ENCODE results near the gene PARL.

Gene PARL

DNA sequence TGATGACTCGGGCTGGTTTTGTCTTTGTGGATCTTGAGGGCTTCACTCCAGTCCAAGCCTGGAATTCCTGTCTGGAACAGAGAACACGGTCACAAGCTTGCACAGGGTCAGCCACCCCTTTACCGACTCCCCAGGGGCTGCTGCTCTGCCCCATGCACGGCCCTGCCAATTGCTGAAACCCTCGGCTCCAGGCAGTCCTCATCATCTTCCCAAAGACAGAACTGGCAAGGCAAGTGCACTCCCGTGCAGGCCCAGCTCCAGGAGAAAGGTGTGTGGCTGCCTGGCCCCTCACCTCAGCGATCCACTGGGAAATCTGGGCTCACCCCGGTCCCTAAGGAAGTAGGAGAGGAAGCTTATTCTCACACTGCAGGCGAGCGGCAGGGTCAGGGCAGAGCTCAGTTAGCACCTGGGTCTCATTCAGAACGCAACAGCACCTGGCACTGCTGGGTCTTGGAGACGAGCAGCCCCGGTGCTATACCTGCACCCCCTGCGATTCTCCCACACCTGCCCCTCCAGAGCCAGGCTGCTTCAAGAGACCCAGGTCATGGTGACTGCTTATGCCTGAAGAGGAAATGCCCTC, 66.5 kb downstream of the PARL start:
- Mint-ChIP-seq H3K27me3 (no peaks in the 10 kb centered on the region), H3K27ac (ENCODE audit: low read depth) (peak overlapping the region; percentile 74), H3K36me3 (ENCODE audit: insufficient read depth) (peaks cover 5% of the 10 kb centered on the region), H3K4me1 (peaks cover 24% of the 10 kb centered on the region), H3K4me3 (no peak overlapping the region), H3K9me3 (no peaks in the 10 kb centered on the region)
- DNase-seq (ENCODE audit: low spot score in 2 of 2) (no peak), ATAC-seq (replicated peaks; ENCODE audit: extremely low read depth, poor library complexity, severe bottlenecking) (no peak)

DNA sequence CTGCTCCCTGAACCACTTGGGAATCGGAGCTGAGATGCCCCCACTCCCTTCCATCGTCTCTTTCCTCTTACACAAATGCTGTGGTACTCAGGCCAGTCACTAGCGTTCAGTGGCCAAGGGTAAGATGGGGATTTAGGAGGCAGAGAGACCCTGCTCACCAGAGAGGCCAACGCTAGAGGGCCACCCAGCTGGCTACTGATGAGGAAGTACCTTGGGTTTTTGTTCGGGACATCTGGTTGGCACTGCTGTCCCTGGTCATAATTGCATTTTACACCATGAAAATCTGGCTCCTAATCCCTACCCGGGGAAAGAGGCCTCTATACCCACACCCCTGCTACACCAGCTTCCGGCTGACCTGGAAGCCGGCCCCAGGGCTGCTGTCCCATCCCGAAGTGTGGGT, 67.0 kb downstream of the PARL start:
- H3K9me3 Mint-ChIP-seq = no peaks in the 10 kb centered on the region
- peaks cover 5% of the 10 kb centered on the region for H3K36me3 Mint-ChIP-seq (ENCODE audit: insufficient read depth)
- H3K27me3 Mint-ChIP-seq = no peaks in the 10 kb centered on the region
- ATAC-seq (replicated peaks; ENCODE audit: extremely low read depth, poor library complexity, severe bottlenecking) (no peak), DNase-seq (ENCODE audit: low spot score in 2 of 2) (no peak)
- H3K4me3 Mint-ChIP-seq = no peak overlapping the region
- H3K27ac Mint-ChIP-seq (ENCODE audit: low read depth) = peak overlapping the region; percentile 74
- H3K4me1 Mint-ChIP-seq = peaks cover 24% of the 10 kb centered on the region

DNA sequence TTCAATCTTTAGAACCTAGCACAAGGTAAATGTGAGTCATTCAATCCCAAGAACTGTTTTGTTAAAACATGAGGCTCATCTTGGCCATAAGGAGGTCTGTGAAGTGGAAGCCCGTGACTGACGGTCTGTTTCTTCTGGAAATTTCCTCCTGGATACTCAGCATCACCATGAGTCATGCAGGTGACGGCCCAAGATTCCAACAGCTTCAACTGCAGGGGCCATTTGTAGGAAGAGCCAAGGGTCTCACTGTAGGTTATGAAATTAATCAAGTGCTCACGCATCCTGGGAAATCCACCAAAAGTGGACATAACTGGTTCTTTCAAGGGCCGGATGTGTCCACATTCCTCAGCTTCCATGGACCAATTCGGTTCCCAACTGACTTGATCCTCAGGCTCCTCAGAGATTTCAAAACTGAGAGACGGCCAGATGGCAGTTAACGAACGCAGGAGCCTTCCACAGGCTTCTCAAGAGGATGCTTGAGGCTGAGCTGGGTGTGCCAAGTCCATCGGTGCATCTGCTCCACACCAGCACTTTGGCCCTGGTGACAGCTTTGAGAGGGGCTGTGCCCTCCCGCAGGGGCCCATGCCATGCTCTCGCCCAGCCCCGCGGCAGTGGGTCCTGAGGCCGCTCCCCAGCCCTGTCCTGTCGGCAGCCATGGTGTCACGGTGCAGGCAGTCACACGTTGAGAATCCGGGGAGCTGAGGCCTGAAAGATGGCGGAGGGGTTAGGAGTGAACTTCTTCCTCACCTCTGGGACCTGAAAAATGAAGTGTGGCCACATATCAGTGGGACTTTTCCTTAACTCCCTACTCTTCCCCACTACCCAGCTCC, 67.8 kb downstream of the PARL start:
- H3K27ac Mint-ChIP-seq (ENCODE audit: low read depth) = no peak overlapping the region
- DNase-seq (ENCODE audit: low spot score in 2 of 2) (no peak), ATAC-seq (replicated peaks; ENCODE audit: extremely low read depth, poor library complexity, severe bottlenecking) (no peak)
- H3K36me3 Mint-ChIP-seq (ENCODE audit: insufficient read depth) = peaks cover 5% of the 10 kb centered on the region
- no peaks in the 10 kb centered on the region for H3K9me3 Mint-ChIP-seq
- H3K4me1 Mint-ChIP-seq = peaks cover 19% of the 10 kb centered on the region
- no peaks in the 10 kb centered on the region for H3K27me3 Mint-ChIP-seq
- H3K4me3 Mint-ChIP-seq = no peak overlapping the region

DNA sequence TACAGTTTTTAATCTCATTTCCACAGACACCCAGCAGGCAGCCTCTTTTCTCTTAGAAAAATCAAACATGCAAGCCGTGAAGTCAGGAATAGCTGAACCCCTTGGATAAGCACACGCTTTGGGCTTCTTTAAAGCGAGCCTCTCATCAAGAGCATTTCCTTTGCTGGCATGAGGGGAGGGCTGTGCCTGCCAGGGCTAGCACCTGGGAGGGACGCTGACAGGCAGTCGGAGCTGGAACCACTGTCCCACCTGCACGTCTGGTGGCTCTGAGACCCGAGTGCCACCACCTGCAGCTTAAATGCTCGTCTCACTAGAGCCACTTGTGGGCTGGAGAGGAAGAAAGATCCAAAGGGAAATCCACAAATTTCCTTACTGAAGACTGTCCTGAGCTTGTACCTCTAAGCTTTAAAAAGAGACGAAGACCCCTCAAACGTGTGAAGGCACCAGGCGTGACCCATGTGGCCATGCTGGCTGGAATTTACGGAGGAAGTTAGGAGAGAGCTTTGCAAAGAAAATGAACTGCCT, 68.7 kb downstream of the PARL start:
- Mint-ChIP-seq H3K27ac (ENCODE audit: low read depth) (peak overlapping the region; percentile 69), H3K4me1 (peaks cover 19% of the 10 kb centered on the region), H3K27me3 (no peaks in the 10 kb centered on the region), H3K9me3 (no peaks in the 10 kb centered on the region), H3K36me3 (ENCODE audit: insufficient read depth) (peaks cover 5% of the 10 kb centered on the region), H3K4me3 (peak overlapping the region; percentile 37)
- DNase-seq (ENCODE audit: low spot score in 2 of 2) = no peak
- ATAC-seq (replicated peaks; ENCODE audit: extremely low read depth, poor library complexity, severe bottlenecking) = no peak

DNA sequence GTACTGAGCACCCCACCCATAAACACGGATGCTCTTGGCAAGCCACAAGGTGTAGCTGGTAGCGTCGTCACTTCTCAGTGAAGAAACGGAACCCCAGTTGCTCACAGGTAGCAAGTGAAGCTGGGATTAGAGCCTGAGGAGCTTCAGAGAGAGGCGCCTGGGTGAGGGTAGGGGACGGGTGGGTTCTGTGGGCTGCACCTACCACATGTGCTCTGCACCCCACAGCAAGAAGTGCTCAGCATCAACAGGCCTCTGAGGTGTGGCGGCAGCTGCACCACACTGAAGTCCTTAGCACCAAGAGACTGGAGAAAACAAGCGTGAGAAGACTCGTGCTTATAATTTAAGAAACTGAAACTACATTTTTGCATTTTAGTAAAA, 69.1 kb downstream of the PARL start:
- no peak for DNase-seq (ENCODE audit: low spot score in 2 of 2)
- Mint-ChIP-seq H3K27ac (ENCODE audit: low read depth) (peak overlapping the region; percentile 69), H3K4me1 (peaks cover 19% of the 10 kb centered on the region), H3K27me3 (no peaks in the 10 kb centered on the region), H3K36me3 (ENCODE audit: insufficient read depth) (peaks cover 5% of the 10 kb centered on the region), H3K4me3 (peak overlapping the region; percentile 37), H3K9me3 (no peaks in the 10 kb centered on the region)
- ATAC-seq (replicated peaks; ENCODE audit: extremely low read depth, poor library complexity, severe bottlenecking) = peak; percentile 69

DNA sequence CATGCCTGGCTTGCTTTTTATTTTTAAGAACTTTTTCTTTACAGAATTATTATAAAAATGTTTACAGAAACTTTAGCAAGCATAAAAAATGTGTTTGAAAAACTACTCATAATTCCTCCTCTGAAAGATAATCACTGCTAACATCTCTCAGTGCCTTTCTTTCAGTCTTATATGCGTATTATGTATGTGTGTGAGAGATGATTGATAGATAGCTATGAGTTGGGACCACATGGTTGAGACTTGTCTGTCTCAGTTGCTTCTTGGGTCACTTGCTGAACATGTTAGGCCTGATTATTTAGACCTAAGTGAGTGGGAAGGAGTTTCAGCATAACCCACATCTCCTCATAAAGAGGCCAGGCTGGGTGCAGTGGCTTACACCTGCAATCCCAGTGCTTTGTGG, 70.4 kb downstream of the PARL start:
- H3K4me1 Mint-ChIP-seq = peaks cover 19% of the 10 kb centered on the region
- ATAC-seq (replicated peaks; ENCODE audit: extremely low read depth, poor library complexity, severe bottlenecking) = no peak
- no peaks in the 10 kb centered on the region for H3K9me3 Mint-ChIP-seq
- H3K4me3 Mint-ChIP-seq = no peak overlapping the region
- no peaks in the 10 kb centered on the region for H3K27me3 Mint-ChIP-seq
- DNase-seq (ENCODE audit: low spot score in 2 of 2) = no peak
- peak overlapping the region; percentile 11 for H3K27ac Mint-ChIP-seq (ENCODE audit: low read depth)
- H3K36me3 Mint-ChIP-seq (ENCODE audit: insufficient read depth) = peaks cover 10% of the 10 kb centered on the region

DNA sequence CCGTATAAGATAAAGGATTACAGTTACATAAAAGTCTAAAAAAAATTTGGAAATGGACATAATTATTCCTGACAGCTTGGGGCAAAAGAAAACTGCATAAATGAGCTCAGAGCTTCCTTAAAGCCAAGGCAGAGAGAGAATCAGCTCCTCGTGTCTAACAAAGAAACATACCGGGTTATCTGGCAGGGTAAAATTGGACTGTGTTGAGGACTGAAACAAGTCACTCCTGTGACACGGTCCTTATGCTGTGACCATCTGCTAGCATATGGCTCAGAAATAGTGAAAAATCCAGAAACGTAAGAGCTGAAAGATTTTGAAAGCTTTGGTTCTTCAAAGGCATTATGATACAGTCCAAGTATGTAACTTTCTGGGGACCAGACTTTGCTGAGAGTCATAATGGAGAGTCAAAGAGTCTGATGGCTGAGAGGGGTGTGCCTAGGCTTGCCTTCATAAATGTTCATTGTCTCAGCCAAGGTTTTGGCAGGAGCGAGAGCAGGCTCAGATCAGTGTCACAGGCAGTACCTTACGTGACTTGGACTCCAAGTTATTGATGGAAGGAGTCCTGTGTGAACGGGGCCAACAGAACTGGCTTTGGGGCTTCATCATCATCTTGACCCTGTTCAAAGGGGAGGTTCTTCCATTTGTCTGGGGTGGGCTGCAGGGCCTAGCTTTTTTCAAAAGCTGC, 71.8 kb downstream of the PARL start:
- DNase-seq (ENCODE audit: low spot score in 2 of 2) (no peak), ATAC-seq (replicated peaks; ENCODE audit: extremely low read depth, poor library complexity, severe bottlenecking) (no peak)
- Mint-ChIP-seq H3K27me3 (no peaks in the 10 kb centered on the region), H3K27ac (ENCODE audit: low read depth) (peak overlapping the region; percentile 26), H3K36me3 (ENCODE audit: insufficient read depth) (peaks cover 21% of the 10 kb centered on the region), H3K4me1 (peaks cover 19% of the 10 kb centered on the region), H3K4me3 (no peak overlapping the region), H3K9me3 (no peaks in the 10 kb centered on the region)

DNA sequence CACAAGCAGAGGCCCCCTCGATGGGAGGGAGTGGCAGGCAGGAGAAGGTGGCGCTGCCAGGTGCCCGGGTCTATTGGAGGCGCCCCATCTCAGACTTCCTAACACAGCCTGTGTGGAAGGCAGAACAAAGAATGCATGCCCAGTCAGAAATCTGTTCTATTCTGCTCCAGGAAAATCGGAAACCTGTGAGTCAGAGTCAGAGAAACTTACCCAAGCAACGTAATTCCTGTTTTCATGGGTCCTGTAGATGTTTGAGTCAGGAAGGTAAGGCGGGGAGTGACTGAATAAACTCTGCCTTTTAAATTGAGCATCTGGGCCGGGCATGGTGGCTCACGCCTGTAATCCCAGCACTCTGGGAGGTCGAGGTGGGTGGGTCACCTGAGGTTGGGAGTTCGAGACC, 73.0 kb downstream of the PARL start:
- ATAC-seq (replicated peaks; ENCODE audit: extremely low read depth, poor library complexity, severe bottlenecking) = no peak
- H3K4me1 Mint-ChIP-seq = peaks cover 19% of the 10 kb centered on the region
- DNase-seq (ENCODE audit: low spot score in 2 of 2) = no peak
- no peaks in the 10 kb centered on the region for H3K9me3 Mint-ChIP-seq
- H3K27ac Mint-ChIP-seq (ENCODE audit: low read depth) = peak overlapping the region; percentile 17
- no peaks in the 10 kb centered on the region for H3K27me3 Mint-ChIP-seq
- H3K36me3 Mint-ChIP-seq (ENCODE audit: insufficient read depth) = peaks cover 26% of the 10 kb centered on the region
- no peak overlapping the region for H3K4me3 Mint-ChIP-seq

DNA sequence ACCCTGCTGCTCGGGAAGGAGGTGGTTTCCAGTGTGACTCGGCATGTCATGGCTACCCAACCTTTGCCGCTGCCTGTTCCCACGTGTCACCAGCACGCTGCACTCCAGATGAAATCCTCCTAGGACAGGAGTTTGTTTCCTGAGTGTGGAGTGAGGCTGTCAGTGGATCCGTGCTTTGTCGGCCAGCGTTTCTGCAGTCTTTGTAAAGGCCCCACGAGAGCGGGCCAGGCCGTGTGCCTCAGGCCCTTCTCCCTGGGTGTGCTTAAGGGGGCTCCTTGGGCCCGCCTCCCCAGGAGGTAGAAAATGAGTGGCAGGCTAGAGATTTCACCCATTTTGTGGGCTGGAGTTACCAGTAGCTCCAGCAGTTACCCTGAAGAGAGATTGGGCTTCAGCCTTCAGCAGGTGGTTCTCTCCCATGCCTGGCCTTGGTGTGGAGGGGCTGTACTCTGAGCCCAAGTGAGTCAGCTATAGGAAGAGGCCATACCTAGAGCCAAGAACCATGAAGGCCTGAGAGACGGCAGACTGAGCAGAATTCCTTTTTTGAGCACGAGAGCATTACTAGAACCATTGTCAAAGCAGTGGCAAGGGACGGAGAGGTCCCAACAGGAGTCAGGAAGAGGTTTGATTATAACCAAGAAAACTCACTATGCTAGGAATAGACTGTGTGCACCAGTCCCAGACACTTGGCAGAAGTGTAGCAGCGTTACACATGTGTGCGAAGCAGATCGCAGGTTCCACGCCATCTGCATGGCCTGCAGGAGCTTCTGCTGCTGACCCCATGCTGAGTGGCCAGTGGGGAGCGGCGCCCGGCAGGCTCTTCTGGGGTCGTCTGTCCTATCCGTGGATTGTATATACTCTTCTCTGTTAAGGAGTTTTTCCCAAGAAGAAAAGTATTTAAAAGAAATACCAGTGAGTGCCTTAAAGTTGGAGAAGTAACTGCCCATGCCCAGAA, 73.8 kb downstream of the PARL start:
- DNase-seq (ENCODE audit: low spot score in 2 of 2) (no peak), ATAC-seq (replicated peaks; ENCODE audit: extremely low read depth, poor library complexity, severe bottlenecking) (no peak)
- H3K4me3 Mint-ChIP-seq = no peak overlapping the region
- no peaks in the 10 kb centered on the region for H3K9me3 Mint-ChIP-seq
- peak overlapping the region; percentile 17 for H3K27ac Mint-ChIP-seq (ENCODE audit: low read depth)
- peaks cover 25% of the 10 kb centered on the region for H3K36me3 Mint-ChIP-seq (ENCODE audit: insufficient read depth)
- peaks cover 14% of the 10 kb centered on the region for H3K4me1 Mint-ChIP-seq
- no peaks in the 10 kb centered on the region for H3K27me3 Mint-ChIP-seq

DNA sequence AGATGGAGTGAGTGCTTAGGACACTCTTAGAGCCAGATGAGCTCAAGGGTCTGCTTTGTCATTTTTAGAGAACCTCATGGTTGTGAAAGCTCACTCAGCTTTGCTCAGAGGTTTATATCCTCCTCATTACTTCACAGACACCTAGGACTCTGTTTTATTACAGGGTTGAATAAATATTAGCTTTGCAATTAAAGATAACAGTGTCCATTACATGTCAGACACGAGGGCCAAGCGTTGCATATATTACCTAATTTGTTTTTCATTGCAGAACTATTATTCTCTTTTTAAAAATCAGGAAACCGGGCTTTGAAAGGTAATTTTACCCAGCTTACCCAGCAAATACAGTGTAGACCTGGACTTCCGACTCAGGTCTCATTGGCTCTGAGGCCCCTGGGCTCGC, 75.4 kb downstream of the PARL start:
- Mint-ChIP-seq H3K4me1 (peaks cover 2% of the 10 kb centered on the region), H3K36me3 (ENCODE audit: insufficient read depth) (peaks cover 34% of the 10 kb centered on the region), H3K9me3 (no peaks in the 10 kb centered on the region), H3K27ac (ENCODE audit: low read depth) (no peak overlapping the region), H3K27me3 (no peaks in the 10 kb centered on the region), H3K4me3 (no peak overlapping the region)
- DNase-seq (ENCODE audit: low spot score in 2 of 2) = no peak
- no peak for ATAC-seq (replicated peaks; ENCODE audit: extremely low read depth, poor library complexity, severe bottlenecking)

DNA sequence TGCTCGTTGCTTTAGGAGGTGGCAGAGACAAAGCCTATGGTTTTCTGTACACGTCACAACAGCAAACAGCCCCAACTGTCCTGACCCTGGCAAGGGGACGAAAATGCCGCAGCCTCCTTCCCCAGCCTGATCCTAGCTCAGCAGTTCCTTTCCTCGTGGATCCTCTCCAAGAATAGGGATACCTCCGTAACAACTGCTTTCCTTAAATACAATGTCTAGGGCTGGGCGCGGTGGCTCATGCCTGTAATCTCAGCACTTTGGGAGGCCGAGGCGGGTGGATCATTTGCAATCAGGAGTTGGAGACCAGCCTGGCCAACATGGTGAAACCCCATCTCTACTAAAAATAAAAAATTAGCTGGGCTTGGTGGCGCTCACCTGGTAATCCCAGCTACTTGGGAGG, 76.3 kb downstream of the PARL start:
- DNase-seq (ENCODE audit: low spot score in 2 of 2) = no peak
- Mint-ChIP-seq H3K4me1 (no peaks in the 10 kb centered on the region), H3K27me3 (no peaks in the 10 kb centered on the region), H3K9me3 (no peaks in the 10 kb centered on the region), H3K4me3 (no peak overlapping the region), H3K27ac (ENCODE audit: low read depth) (no peak overlapping the region), H3K36me3 (ENCODE audit: insufficient read depth) (peaks cover 38% of the 10 kb centered on the region)
- ATAC-seq (replicated peaks; ENCODE audit: extremely low read depth, poor library complexity, severe bottlenecking) = no peak

DNA sequence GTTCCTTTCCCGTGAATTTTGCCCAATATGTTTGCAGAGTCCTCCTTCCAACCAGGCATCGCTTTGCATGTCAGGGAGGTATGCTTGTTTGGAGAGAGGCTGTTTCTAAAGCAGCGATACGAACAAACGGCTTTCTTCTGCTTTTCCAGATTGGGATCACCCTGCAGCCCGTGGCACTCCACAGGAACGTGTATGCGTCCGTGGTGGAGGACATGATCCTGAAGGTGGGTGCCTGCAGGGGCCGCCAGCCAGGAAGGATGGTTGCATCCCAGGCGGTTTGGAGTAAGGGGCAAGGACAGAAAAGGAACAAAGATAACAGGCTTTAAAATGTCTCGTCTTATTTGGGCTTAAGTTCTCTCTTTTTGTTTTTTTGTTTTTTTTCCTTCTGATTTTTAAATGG, 76.8 kb downstream of the PARL start:
- no peaks in the 10 kb centered on the region for H3K4me1 Mint-ChIP-seq
- no peak for ATAC-seq (replicated peaks; ENCODE audit: extremely low read depth, poor library complexity, severe bottlenecking)
- no peak overlapping the region for H3K4me3 Mint-ChIP-seq
- no peak overlapping the region for H3K27ac Mint-ChIP-seq (ENCODE audit: low read depth)
- H3K36me3 Mint-ChIP-seq (ENCODE audit: insufficient read depth) = peaks cover 43% of the 10 kb centered on the region
- DNase-seq (ENCODE audit: low spot score in 2 of 2) = no peak
- H3K9me3 Mint-ChIP-seq = no peaks in the 10 kb centered on the region
- H3K27me3 Mint-ChIP-seq = no peaks in the 10 kb centered on the region

All from central memory CD8-positive, alpha-beta T cell (primary cell).